HG02970 (cell line): ENCODE results near the gene REPIN1.

Source experiments
- ATAC-seq: cut with Tn5 transposase; IDR thresholded peaks from one replicate; pipeline ENCODE4 v1.9.1; 2021; ENCODE audit warnings: mild to moderate bottlenecking, moderate library complexity, moderate number of reproducible peaks; ENCODE audit not compliant: unreplicated experiment, low FRiP score

Gene REPIN1

DNA sequence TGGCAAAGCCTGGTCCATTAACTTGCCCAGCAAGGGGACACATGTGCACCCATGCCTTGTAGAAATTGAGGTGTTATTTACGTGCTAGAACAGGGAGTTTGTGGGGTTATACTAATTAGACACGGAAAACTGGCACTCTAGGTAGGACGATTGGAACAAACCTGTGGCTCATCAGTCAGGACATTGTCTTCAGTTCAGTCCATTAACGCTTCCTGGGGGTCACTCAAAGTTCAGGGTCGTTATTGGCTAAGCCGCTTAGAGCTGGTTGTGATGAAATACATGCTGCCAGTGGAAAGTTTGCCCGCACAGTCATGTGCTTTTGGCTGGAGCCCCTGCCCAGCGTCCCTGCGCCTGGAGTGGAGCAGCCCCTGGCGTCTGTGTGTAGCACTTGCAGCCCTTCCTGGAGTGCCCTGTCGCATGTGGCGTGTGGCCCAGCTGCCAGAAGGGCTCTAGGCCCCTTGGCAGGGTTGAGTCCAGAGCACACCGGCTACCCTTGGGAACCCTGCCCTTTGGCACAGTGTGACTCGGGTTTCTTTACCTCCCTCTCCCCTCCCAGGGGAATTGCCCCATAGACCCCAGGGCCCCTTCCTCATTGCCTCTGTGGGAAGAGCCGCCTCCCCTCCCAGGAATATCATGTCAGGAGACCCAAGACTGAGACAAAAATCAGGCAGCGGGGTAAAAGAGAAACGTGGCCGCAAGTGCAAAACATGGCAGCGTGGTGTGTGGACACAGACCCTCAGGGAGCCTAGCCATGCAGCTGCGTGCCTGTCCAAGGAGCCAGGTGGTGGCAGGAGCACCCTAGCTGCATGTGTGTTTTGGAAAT, 20.3 kb downstream of the REPIN1 start:
- ATAC-seq, result no peak

DNA sequence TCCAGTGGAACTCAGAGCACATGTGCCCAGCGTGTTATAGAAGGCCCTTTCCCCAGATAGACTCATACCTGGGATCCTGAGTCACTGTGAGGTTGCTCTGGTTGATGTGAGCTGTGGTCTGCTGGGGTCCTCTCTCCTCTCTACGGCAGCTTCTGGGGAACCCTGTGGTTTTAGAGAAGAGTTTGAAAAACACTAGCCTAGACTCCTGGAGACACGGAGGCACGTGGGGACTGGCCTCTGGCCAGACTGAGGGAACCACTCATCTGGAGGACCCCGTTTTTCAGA, 20.9 kb downstream of the REPIN1 start:
- ATAC-seq, result no peak

DNA sequence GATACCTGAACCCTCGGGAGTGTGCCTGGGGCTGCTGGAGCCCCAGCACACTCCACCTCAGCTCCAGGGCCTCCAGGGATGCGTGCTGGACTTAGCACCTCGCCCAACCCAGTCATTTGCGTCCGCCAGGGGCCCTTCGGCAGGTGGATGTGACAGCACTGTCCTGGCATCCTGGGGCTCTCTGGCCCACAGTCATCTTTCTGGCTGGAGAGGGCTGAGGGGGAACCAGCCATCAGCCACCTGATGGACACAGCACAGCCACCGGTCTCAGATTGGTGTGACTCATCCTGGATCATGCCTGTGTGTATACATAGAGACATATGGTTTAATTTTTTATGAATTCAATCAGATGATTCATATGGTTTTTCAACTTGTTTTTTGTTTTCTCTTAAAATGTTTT, 21.6 kb downstream of the REPIN1 start:
- ATAC-seq, result no peak

DNA sequence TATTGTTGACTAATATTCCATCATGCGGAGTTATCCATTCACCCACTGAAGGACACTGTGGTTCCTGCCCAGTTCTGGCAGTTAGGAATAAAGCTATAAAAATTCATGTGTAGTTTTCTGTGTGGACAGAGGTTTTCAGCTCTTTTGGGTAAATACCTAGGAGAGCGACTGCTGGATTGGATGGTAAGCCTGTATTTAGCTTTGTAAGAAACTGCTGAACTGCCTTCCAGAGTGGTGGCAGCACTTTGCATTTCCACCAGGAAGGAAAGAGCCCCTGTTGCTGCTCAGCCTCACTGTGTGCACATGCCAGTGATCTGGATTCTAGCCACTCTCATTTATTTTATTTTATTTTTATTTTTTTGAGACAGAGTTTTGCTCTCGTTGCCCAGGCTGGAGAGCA, 24.7 kb downstream of the REPIN1 start:
- no peak for ATAC-seq

DNA sequence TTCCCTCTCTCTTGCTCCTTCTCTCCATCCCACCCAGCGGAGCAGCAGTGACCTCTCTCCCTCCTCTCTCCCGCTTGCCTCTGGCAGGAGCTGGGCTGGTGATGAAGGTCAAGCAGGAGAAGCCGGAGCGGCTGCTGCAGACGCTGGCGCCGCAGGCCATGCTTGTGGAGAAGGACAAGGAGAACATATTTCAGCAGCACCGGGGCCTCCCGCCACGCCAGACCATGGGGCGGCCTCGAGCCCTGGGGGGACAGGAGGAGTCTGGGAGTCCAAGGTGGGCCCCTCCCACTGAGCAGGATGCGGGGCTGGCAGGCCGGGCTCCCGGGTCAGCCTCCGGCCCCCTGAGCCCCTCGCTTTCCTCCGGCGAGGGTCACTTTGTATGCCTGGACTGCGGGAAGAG, 27.8 kb downstream of the REPIN1 start:
- ATAC-seq, result no peak

DNA sequence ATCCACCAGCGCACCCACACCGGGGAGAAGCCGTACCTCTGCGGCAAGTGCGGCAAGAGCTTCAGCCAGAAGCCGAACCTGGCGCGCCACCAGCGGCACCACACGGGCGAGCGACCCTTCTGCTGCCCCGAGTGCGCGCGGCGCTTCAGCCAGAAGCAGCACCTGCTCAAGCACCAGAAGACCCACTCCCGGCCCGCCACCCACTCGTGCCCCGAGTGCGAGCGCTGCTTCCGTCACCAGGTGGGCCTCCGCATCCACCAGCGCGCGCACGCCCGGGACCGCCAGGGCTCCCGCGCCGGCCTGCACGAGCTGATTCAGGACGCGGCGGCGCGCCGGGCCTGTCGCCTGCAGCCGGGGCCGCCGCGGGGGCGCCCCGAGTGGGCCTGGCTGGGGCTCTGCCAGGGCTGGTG, 28.2 kb downstream of the REPIN1 start:
- no peak for ATAC-seq

DNA sequence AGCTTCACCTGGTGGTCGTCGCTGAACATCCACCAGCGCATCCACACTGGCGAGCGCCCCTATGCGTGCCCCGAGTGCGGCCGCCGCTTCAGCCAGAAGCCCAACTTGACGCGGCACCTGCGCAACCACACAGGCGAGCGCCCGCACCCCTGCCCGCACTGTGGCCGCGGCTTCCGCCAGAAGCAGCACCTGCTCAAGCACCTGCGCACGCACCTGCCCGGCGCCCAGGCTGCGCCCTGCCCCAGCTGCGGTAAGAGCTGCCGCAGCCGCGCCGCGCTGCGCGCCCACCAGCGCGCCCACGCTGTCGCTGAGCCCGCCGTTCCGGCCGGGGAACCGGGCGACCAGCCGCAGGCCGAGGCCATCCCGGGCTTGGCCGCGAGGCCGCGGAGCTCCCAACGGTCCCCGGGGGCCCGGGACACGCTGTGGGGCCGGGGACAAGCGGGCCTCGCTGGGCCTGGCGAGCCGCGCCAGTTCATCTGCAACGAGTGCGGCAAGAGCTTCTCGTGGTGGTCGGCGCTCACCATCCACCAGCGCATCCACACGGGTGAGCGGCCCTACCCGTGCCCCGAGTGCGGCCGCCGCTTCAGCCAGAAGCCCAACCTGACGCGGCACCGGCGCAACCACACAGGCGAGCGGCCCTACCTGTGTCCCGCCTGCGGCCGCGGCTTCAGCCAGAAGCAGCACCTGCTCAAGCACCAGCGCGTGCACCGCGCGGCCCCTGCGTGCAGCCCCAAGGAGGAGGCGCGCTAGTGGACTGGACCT, 28.9 kb downstream of the REPIN1 start:
- no peak for ATAC-seq

DNA sequence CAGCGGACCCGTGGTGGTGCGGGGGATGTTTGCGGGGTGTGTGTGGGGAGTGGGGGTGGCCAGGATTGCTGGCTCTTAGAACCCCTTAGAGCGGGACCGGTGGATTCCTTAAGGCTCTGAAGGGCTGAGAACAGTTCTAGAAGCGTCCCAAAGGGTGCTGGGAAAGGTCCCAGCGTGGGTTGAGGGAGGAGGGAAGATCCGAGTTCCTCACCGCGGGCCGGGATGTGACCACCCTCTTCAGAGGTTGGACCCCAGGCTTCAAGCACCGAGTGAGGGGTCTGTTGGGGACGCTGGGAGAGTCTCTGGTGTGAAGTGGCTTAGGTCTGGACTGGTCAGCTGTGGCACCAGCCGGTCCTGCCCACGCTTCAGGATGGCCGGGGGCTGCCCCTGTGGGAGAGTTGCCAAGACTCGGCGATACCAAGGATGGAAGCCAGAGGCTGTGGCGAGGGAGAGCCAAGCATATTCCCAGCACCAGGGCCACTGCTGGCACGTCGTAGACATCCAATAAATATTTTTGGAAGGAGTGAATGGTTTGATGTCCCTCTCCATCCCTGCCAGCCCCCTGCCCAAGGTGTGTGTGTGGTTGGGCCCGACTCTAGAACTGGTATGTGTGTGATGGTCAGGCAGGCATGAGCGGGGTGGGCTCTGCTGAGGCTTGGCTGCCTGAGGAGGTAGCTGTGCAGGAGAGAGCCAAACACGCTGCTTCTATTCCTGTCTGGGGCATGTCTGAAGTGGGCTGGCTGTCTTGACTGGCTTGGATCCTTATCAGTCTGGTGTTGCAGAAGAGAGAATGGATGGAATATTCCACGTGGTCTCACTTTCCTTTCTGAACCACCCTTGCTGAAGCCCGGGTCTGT, 29.7 kb downstream of the REPIN1 start:
- ATAC-seq, result no peak

DNA sequence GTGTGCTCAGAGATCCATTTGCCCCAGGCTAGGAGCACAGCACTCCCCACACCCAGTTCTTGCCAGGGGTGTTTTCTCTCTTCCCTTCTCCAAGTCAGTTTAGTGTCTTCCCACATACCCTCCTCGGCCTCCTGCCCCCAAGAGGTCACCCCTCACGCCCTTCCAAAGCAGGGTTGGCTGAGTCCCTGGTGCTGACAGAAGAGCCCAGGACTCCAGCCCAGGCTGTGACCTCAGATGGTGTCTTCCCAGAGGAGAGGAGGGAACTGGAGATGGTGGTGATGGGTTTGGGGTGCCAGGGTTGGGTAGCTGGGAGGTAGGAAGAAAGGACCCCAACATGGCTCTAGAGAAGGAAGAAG, 30.3 kb downstream of the REPIN1 start:
- ATAC-seq, result no peak

DNA sequence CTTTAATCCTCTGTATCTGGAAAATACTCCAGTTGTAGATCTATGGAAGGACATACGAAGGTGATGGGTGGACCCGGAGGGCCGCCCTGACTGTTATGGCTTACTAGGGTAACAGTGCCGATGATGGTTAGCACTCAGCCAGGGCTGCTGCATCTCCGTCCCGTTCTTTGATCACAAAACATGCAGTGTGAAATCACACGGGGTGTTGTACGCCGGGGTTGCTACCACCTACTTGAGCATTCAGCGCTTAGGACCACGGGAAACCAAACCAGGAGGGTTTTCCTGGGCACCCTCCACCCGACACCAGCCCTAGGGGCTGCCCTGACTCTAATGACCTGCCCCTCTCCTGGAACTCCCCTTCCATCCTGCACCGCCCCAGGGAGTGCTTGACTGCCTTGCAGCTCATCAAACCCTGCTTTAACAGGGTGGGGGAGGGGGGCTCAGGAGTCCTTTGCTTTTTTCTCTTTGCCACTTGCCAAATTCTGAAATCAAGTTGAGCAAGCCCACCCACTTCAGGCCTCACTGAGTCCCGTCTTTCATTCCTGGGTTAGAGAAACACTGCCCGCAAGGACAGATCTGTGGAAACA, 30.9 kb downstream of the REPIN1 start:
- ATAC-seq, result no peak

DNA sequence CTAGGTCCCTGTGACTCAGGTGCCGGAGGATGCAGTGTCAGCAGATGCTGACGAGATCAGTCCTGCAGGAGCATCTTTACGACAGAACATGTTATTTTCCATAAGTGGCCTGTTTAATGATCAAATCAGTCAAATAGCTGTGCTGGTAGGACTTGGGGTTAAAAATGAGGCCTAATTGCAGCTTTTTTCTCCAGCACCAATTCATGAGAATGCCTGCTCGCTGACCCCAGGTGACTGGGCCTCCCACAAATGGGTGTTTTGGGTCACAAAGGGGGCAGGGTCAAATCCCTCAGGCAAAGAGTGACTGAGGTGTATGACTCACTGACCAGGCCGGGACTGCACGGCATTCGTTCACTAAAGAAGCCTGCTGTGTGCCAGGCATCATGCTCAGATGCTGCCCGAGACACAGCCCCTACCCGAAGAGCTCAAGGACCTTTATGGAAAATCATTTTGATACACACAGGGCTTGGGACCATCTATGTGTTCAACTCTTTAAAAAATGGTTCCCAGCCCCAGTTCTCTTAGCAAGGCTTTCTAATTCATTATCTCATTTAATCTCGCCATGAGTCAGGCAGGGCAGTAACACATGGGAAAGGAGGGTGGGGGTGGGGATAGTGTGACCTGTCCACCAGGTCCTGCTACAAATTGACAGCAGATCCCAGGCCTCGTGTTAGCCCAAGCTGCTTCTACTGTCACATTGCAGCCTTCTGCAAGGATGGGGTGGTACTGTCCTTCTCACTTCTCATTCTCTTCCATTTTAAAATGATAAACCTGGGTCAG, 31.6 kb downstream of the REPIN1 start:
- no peak for ATAC-seq

DNA sequence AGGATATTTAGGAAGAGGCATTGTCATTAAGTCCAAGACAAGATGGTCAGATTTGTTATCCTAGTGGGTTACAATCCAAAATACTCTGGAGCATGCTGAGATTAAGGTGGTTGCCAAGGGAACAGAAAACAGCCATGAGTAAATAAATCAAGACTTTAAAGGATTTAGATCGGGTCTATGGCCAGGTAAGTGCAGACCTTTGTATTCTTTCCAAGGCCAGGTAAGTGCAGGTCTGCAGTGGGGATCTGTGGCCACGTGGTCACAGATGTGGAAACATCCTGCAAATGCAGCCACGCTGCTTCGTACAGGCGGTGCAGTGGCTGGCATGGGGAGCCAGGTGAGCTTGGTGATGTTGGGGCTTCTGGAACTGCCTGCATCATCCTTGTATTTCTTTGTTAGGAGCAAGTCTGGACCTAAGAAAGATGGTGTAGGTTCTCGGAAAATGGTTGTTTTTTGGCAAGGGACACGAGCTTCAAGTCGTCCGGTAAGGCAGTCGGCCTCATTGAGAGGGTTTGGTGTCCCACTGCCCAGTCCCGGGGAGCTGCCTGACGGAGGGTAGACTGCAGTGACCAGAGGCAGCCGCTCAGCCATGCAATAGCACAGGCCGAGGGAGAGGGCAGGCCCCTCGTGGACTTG, 32.3 kb downstream of the REPIN1 start:
- no peak for ATAC-seq

DNA sequence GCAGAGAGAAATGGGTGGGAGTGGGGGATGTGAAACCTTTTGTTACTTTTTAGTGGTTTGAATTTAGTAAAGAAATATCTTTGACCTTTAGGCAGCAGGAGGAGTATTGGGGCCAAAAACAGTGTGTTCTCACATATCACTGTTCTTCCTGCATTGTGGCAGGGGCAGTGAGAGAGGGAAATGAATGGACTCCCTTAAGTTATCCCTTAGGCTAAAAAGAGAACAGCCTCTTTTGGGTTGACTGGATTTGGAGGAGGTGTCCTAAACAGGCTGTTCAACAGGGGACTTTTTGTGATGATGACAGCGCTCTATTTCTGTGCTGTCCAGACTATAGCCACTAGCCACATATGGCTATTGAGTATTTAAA, 32.8 kb downstream of the REPIN1 start:
- no peak for ATAC-seq

DNA sequence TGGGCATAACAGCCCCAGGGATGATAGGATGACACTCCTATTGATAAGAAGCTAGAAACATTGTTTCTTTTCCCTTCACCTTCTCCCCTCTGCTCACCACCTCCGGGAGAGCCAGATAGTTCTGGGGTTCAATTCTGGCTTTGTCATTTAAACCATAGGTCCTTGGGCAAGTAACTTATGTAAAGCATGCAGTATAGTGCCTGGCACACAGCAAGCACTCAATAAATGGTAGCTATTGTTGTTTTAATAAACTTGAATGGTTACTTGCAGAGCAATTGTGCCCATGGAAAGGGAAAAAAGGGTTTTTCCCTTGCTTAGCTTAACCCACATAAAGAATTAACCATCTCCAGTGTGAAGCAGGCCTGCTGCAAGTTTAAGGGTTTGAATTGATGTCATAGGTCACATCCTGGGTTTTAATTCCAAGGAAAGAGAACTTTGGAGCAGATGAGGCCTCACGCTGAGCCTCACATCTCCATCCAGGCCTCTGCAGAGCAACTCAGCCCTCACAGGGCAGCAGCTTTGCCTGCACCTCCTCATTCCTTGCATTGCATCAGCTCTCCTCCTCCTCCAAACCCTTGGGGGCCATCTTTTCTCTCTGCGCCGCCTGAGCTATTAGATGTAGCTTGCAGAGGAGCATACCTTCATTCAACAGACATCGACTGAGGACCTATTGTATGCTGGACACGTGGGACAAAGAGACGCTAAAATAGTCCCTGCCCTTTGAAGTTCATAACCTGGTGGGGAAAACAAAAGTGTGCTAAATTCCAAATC, 33.4 kb downstream of the REPIN1 start:
- no peak for ATAC-seq

DNA sequence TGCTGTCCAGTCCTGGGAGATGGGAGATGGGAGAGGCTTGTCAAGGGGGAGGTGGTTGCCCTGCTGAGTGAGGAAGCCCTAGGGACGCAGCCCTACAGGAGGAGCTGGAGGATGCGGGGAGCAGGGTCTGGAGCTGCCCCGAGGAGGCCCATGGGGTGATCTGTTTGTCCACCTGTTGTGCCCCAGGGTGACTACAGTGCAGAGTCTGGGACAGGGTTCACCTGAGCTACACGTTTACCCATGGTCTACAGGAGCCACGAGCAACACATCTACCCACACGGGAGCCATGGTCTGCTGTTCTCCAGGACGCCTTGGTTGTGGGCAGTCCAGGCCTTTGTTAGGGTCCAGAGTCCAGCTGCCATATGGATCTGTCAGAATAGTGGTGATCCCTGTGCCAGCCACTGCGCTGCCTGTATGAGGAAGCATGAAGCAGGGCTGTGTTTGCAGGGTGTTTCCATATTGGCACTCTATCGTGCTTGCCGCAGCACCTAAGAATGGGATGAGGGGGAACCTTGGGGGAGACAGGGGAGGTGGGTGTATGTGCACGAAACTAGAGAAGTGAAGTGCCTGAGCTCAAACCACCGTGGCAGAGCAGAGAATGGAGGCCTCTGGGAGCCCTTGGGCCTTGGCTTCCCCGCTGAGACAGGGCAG, 34.2 kb downstream of the REPIN1 start:
- no peak for ATAC-seq

DNA sequence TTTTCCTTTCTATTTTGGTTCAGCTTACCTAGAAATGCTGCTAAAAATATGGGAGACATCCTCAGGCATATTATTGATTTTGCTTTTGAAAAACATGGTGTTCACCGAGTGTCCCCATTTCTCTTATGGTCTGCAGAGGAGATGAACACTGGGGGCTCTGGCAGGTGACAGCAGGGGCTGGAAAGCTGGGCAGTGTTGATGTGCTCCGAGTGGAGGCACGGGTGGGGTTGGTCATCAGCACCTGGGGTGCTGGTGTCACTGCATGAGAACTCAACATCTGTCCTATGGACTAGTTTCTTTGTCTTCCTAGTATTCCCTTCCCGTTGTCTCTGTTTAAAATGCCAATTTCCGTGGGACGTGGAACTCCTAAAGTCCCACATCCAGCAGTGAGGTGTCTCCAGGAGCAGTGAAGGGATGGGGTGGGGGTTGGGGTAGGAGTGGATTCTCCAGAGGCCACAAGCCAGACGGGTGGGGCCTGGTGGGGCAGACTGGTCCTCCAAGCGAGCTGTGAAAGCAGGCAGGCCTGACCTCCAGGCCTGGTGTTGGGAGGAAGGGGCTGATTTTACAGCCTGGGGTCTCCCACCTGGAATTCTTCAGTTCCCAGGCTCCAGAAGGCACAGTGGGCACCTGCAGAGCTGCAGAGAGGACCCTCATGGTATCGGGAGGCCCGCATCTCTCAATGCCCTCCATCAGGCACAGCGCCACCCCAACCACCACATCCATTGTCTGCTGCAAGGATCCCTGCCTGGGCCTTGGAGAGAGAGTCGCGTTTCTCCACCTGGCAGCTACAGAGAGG, 35.0 kb downstream of the REPIN1 start:
- no peak for ATAC-seq

DNA sequence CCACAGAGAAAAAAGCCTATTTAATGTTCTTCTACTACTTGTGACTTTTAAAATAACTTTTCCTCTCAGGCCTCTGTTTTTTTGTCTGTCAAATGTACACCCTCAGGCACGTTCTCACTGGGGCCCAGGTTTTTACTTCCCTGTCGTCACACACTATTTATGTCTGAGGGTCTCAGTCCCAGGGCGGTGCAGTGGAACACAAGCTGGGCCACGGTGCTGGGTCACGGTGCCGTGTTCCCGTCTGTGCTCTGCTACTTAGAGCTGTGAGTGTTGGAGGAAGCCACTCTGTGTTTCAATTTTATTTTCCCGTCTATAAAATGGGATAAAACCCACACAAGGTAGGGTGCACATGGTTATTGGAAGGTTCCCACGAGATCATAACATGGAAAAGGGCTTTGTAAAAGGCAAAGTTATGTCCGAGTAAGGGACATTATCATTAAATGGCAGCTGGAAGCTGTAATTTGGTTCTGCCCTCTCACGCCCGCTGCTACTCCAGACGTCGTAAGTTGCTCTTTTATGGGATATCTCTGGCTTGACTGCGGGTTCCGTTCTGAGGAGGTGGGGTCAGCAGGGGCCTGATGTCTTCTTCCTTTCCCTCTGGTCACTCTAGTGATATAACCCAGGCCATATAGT, 35.7 kb downstream of the REPIN1 start:
- ATAC-seq, result no peak
